SK-N-SH (cell line): ENCODE measurements around the gene SND1. TPM values are rescaled to one million over a fixed set of nuclear protein-coding genes. Genes with fewer than 3 reads are reported as not detected.

Source experiments
- CTCF ChIA-PET: fragments of 300-600, 350-600 bp; formaldehyde crosslinking; extraction: SDS; loops from one replicate; lab custom pipeline; 2021; lab: Yijun Ruan, JAX
- POLR2A ChIA-PET: fragments of 350-600 bp; sonication (Branson Sonifier 250); formaldehyde crosslinking; extraction: SDS; loops from one replicate; lab custom pipeline; 2020; ENCODE audit warnings: antibody characterized with exemption, inconsistent platforms; lab: Yijun Ruan, JAX
- DNase-seq: peaks from one replicate; pipeline ENCODE4 v3.0.0; 2012
- H2AFZ ChIP-seq: fragments of 200-600 bp; sonication (generic); 2 replicates; pipeline ENCODE4 v1.8.1; 2016; ENCODE audit warnings: antibody characterized with exemption, mild to moderate bottlenecking, low read depth
- H3F3A ChIP-seq: fragments of 200-600 bp; sonication (generic); replicated peaks from 2 replicates; pipeline ENCODE3; 2016; ENCODE audit warnings: antibody characterized with exemption, mild to moderate bottlenecking; ENCODE audit not compliant: insufficient read depth
- H3K27ac ChIP-seq, 2 experiments: fragments of 200-500 bp in 1 of 2; fragments of 200-600 bp in 1 of 2; sonication (Bioruptor generic) in 1 of 2; sonication (generic), shearing (Covaris generic) in 1 of 2; 2 replicates each; pipeline versions ENCODE4 v1.5.1 to v1.6.1; 2014 to 2016; ENCODE audit warnings: low read depth in 2 of 2, inconsistent platforms in 1 of 2, low read length in 1 of 2, mild to moderate bottlenecking in 1 of 2, mixed read lengths in 1 of 2
- H3K27me3 ChIP-seq: fragments of 200-600 bp; sonication (generic), shearing (Covaris generic); 2 replicates; pipeline ENCODE4 v1.6.1; 2016; ENCODE audit warnings: mixed run types; ENCODE audit not compliant: insufficient read depth
- H3K36me3 ChIP-seq, 2 experiments: fragments of 200-500 bp in 1 of 2; fragments of 200-600 bp in 1 of 2; sonication (Bioruptor generic) in 1 of 2; sonication (generic) in 1 of 2; replicated peaks in 1 of 2; 2 replicates each; pipeline versions ENCODE3 to v1.5.1; 2014 to 2016; ENCODE audit warnings: low read length in 1 of 2, mild to moderate bottlenecking in 1 of 2; ENCODE audit not compliant: insufficient read depth in 2 of 2, control insufficient read depth in 1 of 2
- H3K4me1 ChIP-seq, 2 experiments: fragments of 200-500 bp in 1 of 2; fragments of 200-600 bp in 1 of 2; sonication (Bioruptor generic) in 1 of 2; sonication (generic), shearing (Covaris generic) in 1 of 2; 2 replicates each; pipeline versions ENCODE4 v1.5.1 to v1.6.1; 2014 to 2016; ENCODE audit warnings: low read depth in 1 of 2, low read length in 1 of 2, mixed run types in 1 of 2; ENCODE audit not compliant: insufficient read depth in 2 of 2, control insufficient read depth in 1 of 2
- H3K4me2 ChIP-seq: fragments of 200-600 bp; sonication (generic), shearing (Covaris generic); 2 replicates; pipeline ENCODE4 v1.6.1; 2017; ENCODE audit warnings: mixed run types
- H3K4me3 ChIP-seq, 2 experiments: fragments of 200-500 bp in 1 of 2; fragments of 200-600 bp in 1 of 2; sonication (Bioruptor generic) in 1 of 2; sonication (generic), shearing (Covaris generic) in 1 of 2; 2 replicates each; pipeline versions ENCODE4 v1.5.1 to v1.8.1; 2014 to 2016; ENCODE audit warnings: low read depth in 2 of 2, inconsistent platforms in 1 of 2, low read length in 1 of 2, mild to moderate bottlenecking in 1 of 2, mixed read lengths in 1 of 2, moderate library complexity in 1 of 2
- H3K79me2 ChIP-seq: fragments of 200-600 bp; sonication (generic); 2 replicates; pipeline ENCODE4 v1.8.1; 2017; ENCODE audit warnings: mild to moderate bottlenecking; ENCODE audit not compliant: insufficient read depth
- H3K9ac ChIP-seq: fragments of 200-600 bp; sonication (generic); 2 replicates; pipeline ENCODE4 v1.6.1; 2017; ENCODE audit warnings: mixed run types
- H3K9me2 ChIP-seq: fragments of 200-600 bp; sonication (generic); 2 replicates; pipeline ENCODE4 v1.6.1; 2017; ENCODE audit warnings: mixed run types
- H3K9me3 ChIP-seq: fragments of 200-600 bp; sonication (generic); 2 replicates; pipeline ENCODE4 v1.6.1; 2017; ENCODE audit warnings: mixed run types, mild to moderate bottlenecking, moderate library complexity
- H4K20me1 ChIP-seq: fragments of 200-600 bp; sonication (generic); 2 replicates; pipeline ENCODE4 v1.6.1; 2017; ENCODE audit warnings: mild to moderate bottlenecking, mixed run types; ENCODE audit not compliant: insufficient read depth
- CHD2 ChIP-seq: fragments of 150-350 bp; IDR thresholded peaks from 2 replicates; pipeline ENCODE4 v1.6.1; 2018; ENCODE audit warnings: low read length; ENCODE audit not compliant: partially characterized antibody
- GABPA ChIP-seq: IDR thresholded peaks from 2 replicates; pipeline ENCODE4 v1.4.0; 2012; ENCODE audit warnings: low read depth, mild to moderate bottlenecking
- MEF2A ChIP-seq: IDR thresholded peaks from 2 replicates; pipeline ENCODE4 v1.4.0; 2012; ENCODE audit warnings: low read depth, borderline replicate concordance
- MXI1 ChIP-seq: IDR thresholded peaks from 2 replicates; pipeline ENCODE4 v1.6.1; 2012; ENCODE audit warnings: mild to moderate bottlenecking, low read depth, low read length, improper control_type of control experiment
- POLR2AphosphoS5 ChIP-seq: IDR thresholded peaks from 2 replicates; pipeline ENCODE4 v1.6.1; 2012; ENCODE audit warnings: low read depth, low read length
- RCOR1 ChIP-seq: fragments of 150-350 bp; IDR thresholded peaks from 2 replicates; pipeline ENCODE4 v1.6.1; 2017; ENCODE audit warnings: antibody characterized with exemption, low read length
- REST ChIP-seq: IDR thresholded peaks from 2 replicates; pipeline ENCODE4 v1.6.1; 2012; ENCODE audit warnings: mild to moderate bottlenecking, low read depth, low read length, moderate library complexity
- RFX5 ChIP-seq: IDR thresholded peaks from 2 replicates; pipeline ENCODE4 v1.6.1; 2012; ENCODE audit warnings: mild to moderate bottlenecking, improper control_type of control experiment, low read length
- RXRA ChIP-seq: IDR thresholded peaks from 2 replicates; pipeline ENCODE4 v1.4.0; 2012; ENCODE audit warnings: low read depth, mild to moderate bottlenecking, borderline replicate concordance
- SIN3A ChIP-seq: IDR thresholded peaks from 2 replicates; pipeline ENCODE4 v1.6.1; 2012; ENCODE audit warnings: low read depth, mild to moderate bottlenecking, low read length, moderate library complexity, borderline replicate concordance
- TAF1 ChIP-seq: IDR thresholded peaks from 2 replicates; pipeline ENCODE4 v1.6.1; 2012; ENCODE audit warnings: low read depth, mild to moderate bottlenecking, low read length, moderate library complexity, borderline replicate concordance
- TCF12 ChIP-seq: IDR thresholded peaks from 2 replicates; pipeline ENCODE4 v1.4.0; 2012
- TEAD4 ChIP-seq: IDR thresholded peaks from 2 replicates; pipeline ENCODE4 v1.4.0; 2012; ENCODE audit warnings: mild to moderate bottlenecking, borderline replicate concordance; ENCODE audit not compliant: insufficient read depth
- USF2 ChIP-seq: fragments of 150-350 bp; IDR thresholded peaks from 2 replicates; pipeline ENCODE4 v1.6.1; 2017; ENCODE audit warnings: antibody characterized with exemption, low read length, low read depth, borderline replicate concordance
- ZBTB33 ChIP-seq: IDR thresholded peaks from 2 replicates; pipeline ENCODE4 v1.4.0; 2012; ENCODE audit warnings: low read depth, borderline replicate concordance
- WGBS: methylation state at CpG from one replicate; pipeline ENCODE4 v1.1.6; 2017; ENCODE audit warnings: low lambda C conversion rate; 5-methylcytosine and 5-hydroxymethylcytosine counted together
- polyA plus RNA-seq, 3 experiments: library from polyadenylated mRNA; depleted of rRNA; stranded (reverse); fragments of >200 nt; gene quantifications; 2 replicates each; pipeline ENCODE4 v1.2.3, GENCODE V29; 2012
- TF ChIP-seq, protein P1 (sequence below): IDR thresholded peaks from 2 replicates; pipeline ENCODE4; 2012

SND1 gene
- polyA plus RNA-seq, 1 of the 3 experiments (the other 2 are of a cell fraction): 165 TPM

DNA sequence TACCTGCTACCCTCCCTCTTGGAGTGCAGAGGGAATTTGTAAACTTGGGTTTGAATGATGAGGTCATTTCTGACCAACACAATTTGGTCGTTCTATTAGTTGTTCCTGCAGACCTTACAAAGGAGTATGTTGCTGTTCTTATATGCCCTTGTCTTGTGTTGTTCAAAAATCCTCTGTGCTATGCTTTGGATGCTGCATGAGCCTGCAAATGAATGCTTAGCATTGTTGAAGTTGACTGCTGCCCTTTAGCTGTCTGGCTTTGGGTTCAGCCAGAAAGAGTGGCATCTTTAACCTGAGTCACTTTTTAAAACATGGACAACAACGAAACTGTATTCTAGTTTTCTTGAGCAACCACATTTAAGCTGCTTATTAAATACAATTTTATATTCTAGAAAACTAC is 80.3 kb downstream of the SND1 start:
- H4K20me1 ChIP-seq: peaks cover 18% of the 10 kb centered on the region
- TF ChIP-seq RXRA (no peak), RCOR1 (no peak), TAF1 (no peak), TEAD4 (no peak), TCF12 (no peak), REST (no peak), ZBTB33 (no peak), POLR2AphosphoS5 (no peak), SIN3A (no peak), RFX5 (no peak), CHD2 (no peak), MEF2A (no peak), GABPA (no peak), USF2 (no peak), MXI1 (no peak)
- TF ChIP-seq, protein P1, sequence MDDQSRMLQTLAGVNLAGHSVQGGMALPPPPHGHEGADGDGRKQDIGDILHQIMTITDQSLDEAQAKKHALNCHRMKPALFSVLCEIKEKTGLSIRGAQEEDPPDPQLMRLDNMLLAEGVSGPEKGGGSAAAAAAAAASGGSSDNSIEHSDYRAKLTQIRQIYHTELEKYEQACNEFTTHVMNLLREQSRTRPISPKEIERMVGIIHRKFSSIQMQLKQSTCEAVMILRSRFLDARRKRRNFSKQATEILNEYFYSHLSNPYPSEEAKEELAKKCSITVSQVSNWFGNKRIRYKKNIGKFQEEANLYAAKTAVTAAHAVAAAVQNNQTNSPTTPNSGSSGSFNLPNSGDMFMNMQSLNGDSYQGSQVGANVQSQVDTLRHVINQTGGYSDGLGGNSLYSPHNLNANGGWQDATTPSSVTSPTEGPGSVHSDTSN: no peak
- no peak overlapping the region for H2AFZ ChIP-seq
- H3F3A ChIP-seq: no peaks in the 10 kb centered on the region
- peaks cover 61 to 72% of the 10 kb centered on the region in 2 experiments for H3K36me3 ChIP-seq
- no peak for DNase-seq
- 92% methylated on average over 2 of the region's 2 CpGs for WGBS
- H3K9me3 ChIP-seq: no peaks in the 10 kb centered on the region
- ChIA-PET POLR2A (no interaction called here), CTCF (interaction anchor here (1.6 to 4.0 kb wide), 4 partner anchors 9 to 477 kb away, joined by 3 to 18 read pairs (median 10); no protein-coding TSS in a partner anchor)
- peaks cover 61% of the 10 kb centered on the region; the same call in 1 of the 2 replicates for H3K79me2 ChIP-seq
- H3K4me3 ChIP-seq: no peak overlapping the region
- peaks cover 5 to 41% of the 10 kb centered on the region in 2 experiments; a peak in 3 of 4 replicates for H3K4me1 ChIP-seq
- no peak overlapping the region for H3K27ac ChIP-seq
- H3K9me2 ChIP-seq: no peaks in the 10 kb centered on the region
- no peak overlapping the region for H3K9ac ChIP-seq
- no peaks in the 10 kb centered on the region for H3K27me3 ChIP-seq
- no peak overlapping the region for H3K4me2 ChIP-seq
